Dermis blood vessel endothelial cell (primary cell): ENCODE measurements around the gene INTS6. TPM values are rescaled to one million over a fixed set of nuclear protein-coding genes. Genes with fewer than 3 reads are reported as not detected.
A peak's percentile ranks its signal among the peaks of the same experiment; 100 is the strongest.

Source experiments
- DNase-seq: peaks from one replicate; pipeline ENCODE4 v3.0.0; 2010
- total RNA-seq: library from RNA; depleted of rRNA; stranded (reverse); fragments of >200 nt; gene quantifications from 2 replicates; pipeline ENCODE4 v1.2.3, GENCODE V29; 2014

The INTS6 gene
- total RNA-seq, 1 donor from 2014 or later, result 52.1 TPM

DNA sequence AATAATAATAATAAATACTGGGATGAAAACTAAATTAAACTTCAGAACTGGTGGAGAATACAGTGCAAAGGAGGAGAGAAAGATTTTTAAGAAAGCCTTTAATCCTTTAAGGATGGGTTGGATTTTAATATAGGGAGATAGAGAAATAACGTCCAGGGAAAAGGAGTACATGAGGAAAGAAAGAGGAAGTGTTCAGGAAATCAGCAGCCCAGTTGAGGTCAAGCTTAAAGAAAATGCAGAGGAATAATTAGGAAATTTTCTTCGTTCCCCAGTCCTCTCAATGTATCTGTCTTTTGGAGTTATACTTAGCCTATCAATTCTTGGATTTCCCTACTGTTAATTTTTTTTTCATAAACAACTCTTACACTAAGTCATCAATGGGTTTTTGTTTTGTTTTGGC is 47.7 kb downstream of the INTS6 start:
- no peak for DNase-seq

DNA sequence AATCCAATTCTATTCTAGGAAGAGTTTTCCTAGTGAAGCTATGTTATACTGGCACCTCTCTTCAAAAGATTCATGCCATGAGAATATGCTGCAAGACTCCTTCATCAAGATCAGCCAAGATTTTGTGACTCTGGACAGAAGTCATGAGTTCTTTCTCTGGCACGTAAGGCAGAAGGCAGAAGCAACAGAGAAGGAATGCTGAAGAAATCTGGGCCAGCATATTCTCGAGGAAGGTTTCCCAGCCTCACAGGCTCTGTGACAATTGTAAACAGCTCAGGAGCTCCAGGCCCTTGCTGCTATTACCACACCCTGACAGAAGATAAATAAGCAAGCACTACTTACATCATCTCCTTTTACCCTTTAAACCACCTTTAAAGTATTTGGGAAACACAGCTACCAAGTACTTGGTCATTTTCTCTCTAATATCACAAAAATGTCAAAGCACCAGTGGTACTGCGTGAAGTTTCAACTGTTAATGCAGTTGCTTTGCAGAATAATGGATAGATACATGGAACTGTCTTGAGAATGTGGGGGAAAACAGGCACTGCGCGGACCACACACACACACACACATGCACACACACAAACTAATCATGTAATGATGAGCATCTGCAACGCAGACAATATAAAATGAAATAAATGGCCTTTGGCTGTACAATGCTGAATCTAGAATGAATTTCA is 55.4 kb downstream of the INTS6 start:
- no peak for DNase-seq

DNA sequence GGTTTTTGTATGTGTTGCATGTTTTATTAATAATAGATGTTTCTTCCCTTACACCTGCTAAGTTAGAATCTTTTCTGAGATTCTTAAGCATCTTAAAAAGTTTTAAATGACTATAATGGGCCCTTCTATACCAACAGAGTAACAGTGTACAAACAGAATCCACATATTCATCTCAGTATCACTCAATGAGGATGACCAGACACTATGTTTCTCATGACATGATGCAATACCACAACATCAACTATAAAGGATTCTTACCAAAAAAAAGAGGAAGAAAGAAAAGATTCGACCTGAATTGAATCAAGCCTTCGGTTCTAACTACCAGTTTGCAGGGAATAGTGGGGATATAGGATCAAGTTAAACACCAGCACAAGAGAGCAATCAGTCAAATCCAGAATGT is 56.5 kb downstream of the INTS6 start:
- DNase-seq, result no peak

DNA sequence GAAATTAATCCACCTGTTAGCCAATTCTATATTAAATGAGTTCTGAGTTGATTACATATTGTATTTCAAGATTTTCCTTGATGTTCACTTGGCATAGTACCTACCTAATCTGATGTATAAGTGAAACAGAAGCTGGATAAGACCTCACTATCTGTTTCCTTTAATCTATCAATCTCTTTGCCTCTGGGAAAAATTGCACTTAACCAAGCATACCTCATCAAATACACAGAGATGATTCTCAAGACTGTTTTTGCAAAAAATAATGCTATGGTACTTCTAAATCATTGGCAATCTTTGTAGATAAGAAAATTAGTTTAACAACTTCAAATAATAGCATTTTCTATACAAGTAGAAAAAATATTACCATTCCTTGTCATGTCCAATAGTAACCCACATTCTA is 58.1 kb downstream of the INTS6 start:
- no peak for DNase-seq

DNA sequence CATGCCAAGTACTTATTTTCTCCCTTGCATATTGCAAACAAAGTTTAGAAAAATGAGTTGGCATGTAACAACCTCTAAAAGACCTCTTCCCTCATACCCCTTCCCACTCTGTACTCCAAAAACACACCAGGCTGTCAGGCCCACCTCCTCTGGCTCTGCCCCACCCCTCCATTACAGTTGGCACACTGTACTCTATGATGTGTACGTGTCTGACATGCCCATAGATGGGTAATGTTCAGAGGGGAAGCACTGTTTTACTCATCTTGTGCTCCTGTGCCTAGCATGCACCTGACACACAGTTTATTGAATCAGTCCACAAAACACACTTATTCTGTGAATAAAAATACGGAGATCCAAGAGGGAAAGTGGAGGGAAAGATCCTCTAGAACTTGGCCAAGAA is 67.7 kb downstream of the INTS6 start:
- DNase-seq, result no peak

DNA sequence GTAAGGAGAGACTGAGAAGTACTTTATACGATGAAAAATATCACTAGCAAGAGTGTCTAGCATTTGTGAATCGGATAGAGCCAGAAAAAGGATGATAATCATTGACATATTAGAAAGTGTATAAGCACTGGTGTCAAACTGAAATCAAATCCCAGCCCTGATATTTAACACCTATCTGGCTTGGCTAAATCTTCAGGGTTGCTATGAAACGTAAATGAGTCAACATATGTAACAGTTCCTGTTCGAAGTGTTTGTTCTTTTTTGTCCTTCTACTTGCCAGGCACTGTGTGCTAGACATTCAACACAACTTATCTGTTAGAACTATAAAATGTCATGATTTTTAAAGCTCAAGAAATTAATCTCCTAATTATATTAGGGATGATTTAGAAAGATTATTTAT is 72.6 kb downstream of the INTS6 start:
- DNase-seq, result peak; percentile 85

DNA sequence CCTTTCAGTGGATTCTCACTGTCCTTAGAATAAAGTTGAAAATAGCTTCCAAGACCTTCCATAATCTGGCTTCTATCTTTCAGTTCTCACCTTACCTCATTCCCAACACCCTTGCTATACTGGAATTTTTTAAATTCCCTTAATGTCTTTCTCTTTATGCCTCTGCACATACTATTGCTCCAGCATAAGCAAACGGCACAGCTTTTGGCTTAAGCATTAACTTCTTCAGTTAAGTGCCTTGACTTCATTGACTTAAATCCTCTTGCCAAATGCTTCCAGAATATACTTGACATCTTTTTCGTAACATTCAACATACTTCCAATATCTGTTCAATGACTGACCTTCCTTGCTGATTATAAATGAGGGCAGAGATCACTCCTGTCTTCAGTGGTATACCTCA is 79.4 kb downstream of the INTS6 start:
- DNase-seq, result no peak

DNA sequence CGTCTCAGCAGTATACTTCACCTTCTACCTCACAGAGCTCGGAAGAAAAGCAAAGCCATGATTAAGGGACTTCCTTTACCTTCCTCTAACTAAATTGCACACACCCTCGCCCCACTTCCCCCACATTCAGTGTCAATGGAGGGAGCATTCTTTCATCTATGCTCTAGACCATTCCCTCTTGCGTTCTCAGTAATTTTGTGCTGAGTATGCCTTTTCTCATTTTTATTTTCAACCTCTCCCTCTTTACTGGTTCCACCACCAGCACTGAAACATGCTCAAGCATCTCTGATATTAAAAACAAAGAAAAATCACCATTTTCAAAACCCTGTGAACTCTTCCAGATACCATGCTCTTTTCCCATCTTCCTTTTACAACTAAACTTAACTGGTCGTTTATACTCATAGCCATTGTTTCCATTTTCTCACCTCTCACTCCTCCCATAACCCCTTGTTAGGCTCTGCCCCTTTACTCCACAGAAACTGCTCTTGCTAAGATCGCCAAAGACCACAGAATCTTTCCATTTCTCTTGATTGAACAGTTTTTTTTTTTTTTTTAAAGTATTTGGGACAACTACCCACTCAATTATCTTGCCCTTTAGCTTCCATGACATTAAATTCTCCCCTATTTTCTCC is 81.0 kb downstream of the INTS6 start:
- DNase-seq, result no peak

DNA sequence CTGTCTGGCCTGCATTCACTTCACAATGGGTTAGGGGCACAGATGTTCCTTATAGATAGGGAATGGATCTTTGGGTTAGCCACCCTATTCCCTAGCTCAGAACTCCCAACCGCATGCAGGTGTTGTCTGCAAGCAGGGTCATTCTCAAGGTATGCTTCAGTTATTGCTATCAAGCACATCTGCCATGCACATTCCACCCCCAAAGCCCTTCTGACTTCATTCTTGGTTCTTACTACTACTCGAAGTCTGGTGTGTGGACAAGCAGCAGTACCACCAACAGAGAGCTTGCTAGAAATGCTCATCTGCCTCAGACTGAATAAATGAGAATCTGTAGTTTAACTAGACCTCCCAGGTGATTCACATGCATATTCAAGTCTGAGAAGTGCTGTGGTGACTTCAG is 82.0 kb downstream of the INTS6 start:
- DNase-seq, result no peak

DNA sequence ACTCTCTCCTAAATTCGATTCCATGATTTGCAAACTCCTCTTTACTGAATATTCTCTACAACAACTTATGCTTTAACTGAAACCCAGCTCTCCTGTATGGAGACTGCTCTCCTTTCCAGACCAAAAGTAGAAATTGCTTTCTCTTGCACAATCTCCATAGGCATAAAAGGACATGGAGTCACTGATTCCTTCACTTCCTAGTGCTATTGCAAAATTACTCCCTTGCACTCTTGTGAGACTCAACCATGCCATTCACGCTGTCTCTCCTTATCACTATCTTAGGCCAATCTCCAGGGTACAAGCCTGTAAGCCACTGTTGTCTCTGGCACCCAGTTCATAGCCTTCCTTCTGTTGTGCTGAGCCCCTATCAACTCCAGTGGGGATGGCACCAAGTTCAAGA is 82.7 kb downstream of the INTS6 start:
- no peak for DNase-seq

DNA sequence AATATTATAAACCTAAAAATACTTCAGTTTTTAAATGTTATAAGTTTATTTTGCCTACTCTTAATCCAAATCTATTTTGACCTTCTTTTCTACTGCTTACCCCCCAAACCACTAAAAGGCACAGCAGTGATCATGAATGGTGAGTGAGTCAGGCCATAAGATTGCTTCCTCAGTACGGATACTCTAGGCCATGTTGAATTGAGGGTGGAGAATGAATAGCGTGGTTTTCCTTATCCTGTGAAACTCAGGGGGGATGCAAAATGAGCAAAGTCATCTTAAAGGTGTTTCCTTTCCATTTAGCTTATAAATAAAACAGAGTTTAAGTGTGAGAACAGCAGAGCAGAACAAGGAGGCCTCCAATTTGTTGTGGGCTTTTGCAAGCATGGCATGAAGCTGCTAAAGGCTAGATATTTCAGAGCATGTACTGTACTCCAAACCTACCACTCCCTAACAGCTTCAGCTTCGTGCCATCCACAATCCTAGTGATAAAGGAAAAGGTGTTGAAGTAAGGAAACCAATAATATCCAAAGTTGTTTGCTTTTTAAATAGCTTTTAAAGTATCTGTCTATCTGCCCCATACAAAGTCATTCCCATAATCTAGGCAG is 88.3 kb downstream of the INTS6 start:
- peak; percentile 92 for DNase-seq

DNA sequence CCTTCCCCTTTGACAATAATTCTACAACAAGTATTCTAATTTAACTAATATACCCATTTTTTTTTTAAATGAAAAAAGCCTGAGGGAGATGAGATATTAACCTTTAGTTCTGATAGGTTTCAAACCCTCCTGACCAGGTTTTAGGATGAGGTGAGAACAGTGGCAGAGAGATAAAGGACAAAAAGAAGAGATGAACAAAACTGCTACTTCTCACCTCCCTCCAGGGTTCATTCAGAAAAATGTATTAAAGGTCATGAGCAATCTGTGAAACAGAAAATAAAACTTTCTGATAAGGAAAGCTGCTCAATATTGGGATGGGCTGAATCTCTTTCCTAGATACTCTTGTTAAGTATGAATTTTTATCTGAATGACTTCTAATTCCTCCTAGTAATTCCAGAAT is 89.2 kb downstream of the INTS6 start:
- DNase-seq, result no peak

DNA sequence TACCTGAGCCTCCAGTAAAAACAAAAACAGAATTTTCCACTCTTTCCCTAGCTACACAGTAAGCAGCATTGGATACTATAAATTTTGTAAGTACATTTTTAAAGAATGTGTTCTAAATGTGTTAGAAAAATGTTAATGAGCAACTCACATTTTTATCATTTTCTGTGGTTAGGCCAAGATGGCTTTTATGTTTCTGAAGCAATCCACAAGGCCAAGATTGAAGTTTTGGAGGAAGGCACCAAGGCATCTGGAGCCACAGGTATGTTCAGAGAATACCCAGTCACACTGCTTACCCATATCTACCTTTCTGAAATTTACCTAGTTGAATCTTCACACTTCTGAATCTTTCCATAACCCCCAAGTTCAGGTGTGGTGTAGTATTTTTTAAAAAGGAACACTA is 91.7 kb downstream of the INTS6 start:
- DNase-seq, result no peak

DNA sequence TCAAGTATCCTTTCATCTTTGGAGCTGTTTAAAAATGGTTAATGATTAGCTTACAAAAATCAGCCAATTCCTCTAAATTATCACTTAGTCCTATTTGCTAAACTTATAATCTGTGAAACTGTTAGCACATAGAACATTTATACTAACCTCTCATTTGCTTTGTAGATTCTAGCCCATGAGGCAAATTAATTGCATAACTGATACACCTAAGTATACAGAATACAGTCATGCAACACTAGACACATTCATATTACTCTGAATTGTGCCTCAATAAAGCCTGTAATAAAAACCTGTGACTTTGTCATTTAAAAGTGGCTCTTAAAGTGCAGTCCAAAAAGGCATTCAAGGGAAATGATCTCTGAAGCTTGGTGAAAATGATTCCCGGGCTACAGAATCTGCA is 92.3 kb downstream of the INTS6 start:
- DNase-seq, result no peak

DNA sequence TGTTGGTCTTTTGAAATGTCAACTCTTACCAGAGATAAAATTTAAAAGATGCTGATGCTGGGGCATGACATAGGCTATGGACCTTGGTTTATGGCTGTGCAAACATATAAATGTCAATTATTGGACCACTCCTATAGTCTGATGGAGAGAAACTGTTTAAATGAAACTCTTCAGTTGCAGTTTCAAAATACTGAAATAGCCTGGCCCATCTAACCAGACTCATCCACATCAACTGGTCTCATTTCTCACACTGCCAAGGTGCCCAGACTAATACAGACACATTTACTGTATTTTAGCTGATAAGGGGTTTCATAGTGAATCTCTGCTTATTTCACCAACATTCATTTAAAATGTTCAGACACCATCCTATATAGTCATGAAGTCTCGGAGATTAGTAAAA is 93.5 kb downstream of the INTS6 start:
- no peak for DNase-seq

DNA sequence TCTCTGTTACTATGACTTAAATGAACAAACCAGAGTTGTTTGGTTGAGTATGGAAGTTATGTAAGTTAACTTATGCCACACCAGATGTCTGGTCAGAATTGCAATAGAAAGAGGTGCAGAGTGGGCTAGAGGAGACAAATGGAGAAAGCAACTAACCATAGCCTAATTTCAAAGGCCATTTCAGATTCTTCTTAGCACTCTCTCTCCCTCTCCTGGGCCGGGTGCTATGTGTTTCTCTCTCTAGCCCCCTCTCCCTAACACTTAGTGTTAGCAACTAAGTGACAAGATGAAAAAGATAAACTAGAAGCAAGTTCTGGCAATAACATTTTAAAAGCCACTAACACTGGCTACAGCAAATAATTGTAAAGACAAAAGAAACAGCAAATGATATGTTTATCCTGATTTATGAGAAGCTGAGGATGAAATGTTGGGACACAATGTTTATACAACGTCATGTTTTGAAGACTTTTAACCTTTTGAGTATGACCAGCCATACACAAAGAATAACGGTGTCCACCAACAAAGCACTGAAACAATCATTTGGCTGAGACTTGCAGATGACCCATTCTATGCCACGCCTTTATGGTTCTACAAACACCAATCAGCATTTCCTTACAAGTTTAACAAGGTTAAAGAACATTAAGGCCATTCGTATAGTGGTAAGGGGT is 94.8 kb downstream of the INTS6 start:
- DNase-seq, result peak; percentile 19

DNA sequence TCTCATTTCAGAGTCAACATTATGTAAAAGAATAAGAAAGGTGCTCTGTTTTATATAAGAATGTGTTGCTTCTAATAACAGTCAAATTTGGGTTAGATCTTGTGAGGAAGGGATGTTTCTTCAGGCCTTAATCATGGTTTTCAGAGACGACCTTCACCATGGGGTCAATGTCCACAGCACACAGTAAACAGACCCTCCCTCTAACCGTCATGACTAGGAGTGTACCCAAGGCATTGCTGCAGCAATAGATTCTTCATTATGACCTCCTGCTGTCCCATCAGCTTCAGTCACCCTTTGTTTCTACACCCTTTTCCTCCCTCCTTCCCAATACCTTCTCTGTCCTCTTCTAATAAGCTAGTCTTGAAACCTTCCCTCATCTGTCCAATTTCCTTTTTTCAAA is 97.6 kb downstream of the INTS6 start:
- DNase-seq, result no peak

DNA sequence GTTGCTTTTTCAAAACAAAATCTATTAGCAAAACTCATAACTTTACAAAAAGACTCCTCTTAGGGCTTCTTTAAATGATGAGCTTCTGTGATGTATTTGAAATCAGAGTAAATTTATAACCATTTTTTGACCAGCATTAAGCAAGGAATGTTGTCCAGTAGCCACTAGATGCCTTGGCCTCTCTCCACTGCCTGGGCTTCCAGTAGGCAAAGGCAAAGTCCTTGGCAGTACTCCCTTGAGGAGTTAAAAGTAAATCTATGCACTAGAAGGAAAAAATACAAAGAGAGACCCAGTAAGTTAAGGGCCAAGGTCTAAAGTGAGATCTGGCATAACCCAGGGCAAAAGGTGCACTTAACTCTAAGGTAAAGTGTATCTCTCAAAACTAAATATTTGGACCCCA is 103.8 kb downstream of the INTS6 start:
- DNase-seq, result no peak

DNA sequence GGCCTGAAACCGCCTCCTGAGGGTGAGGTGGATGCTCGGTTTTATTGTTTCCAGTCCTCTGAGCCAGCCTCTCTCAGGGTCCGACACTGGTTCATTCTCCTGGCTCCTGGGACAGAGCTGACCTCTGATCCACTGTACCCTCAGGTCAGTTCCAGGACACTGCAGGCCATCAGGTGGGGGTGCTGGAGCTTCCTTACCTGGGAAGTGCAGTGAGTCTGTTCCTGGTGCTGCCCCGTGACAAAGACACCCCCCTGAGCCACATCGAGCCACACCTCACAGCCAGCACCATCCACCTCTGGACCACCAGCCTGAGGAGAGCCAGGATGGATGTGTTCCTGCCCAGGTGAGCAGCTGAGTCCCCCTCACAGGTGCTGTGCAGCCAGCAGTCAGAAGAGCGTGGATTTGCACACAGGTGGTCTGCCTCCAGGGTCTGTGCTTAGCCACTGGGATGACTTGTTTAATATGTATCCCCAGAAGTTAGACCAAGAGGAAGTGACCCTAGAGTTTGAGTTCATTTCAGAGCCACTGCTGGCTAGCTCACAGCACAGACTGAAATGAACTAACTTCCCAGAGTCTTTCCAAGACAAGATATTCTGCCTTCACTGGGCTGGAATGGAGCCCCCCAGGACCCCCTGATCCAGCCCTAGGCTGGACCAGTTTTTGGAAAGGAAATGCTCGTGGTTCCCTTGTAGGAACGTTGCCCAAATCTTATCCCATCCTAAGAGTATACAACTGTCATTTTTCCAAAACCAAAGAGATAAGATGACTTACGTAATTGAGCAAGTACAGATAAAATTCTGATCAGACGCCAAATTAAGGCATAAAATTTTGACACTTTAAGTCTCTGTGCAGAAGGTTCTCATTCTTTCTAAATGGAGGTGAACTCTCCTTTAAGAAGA is 104.5 kb downstream of the INTS6 start:
- no peak for DNase-seq

DNA sequence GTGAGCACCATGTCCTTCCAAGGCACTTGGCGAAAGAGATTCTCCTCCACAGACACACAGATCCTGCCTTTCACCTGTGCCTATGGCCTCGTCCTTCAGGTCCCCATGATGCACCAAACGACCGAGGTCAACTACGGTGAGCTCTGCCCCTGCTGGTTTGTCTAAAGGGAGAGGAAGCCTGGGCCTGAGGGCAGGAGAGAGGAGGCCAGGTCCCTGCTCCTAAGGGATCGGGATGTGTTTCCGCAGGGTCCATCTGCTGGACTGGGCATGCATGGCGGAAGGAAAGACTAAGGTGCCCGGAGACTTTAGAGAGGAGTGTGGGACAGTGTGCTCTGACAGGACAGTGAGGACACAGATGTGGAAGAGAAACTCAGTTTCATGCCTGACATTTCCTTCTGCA is 105.7 kb downstream of the INTS6 start:
- no peak for DNase-seq

DNA sequence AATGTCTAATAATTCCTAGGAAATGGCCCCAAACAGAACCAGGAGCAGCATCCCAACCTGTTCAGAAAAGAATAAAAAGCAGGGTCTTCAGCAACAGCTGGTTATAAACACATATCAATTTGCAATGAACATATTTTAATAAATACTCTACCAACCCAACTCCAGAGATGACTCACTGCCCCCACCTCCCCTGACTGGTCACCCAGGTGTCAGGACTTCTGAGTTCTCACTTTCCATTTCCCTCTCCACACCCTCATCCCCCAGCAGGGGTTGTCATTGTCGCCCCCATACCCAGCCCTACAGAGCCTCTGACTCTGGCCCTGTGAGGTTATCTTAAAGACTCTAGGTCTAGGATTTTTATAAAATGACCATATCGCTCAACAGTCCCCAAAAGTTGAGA is 106.4 kb downstream of the INTS6 start:
- DNase-seq, result no peak

DNA sequence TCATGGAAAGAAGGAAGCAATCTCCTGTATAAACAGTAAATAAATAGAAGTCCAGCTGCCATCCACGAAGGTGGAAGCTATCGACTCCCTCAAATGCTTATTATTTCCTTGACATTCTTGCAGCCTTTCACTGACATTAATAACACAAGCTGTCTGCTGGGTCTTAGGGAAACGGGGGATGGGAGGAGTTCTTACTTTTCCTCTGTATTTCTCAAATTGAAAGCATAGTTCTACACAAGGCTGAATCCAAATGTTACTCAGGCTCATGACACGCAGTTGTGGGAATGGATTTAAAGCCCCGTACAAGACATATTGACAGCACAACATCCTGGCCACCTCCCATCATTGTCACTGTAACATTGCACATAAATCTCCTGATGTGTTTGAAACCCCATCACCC is 109.4 kb downstream of the INTS6 start:
- no peak for DNase-seq

DNA sequence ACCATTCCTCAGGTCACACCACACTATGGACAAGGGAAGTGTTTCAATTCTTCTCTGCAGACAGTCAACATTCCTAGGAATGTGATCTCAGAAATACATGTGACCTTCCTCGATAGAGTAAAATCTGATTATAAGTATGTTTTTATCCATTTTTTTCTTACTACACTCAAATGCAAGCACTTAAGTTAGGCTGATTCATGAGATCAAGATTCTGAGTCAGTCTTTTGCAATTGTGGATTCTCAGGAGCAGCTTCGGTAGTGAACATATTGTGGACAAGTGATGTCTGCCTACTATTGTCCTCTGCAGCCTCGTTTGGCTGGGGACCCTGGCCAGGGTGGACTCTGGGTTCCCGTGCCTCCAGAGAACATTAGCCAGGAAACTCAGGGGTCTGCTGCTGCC is 110.1 kb downstream of the INTS6 start:
- no peak for DNase-seq
